IPS-18a (cell line): Measurements from ENCODE around the gene FGF7.

ENCODE experiments used
- H3K27ac ChIP-seq: one replicate; pipeline ENCODE4 v1.5.1; 2013; ENCODE audit warnings: low read length
- H3K27me3 ChIP-seq: one replicate; pipeline ENCODE4 v1.6.1; 2013; ENCODE audit warnings: mild to moderate bottlenecking, low read length; ENCODE audit not compliant: control insufficient read depth, insufficient read depth
- H3K36me3 ChIP-seq: one replicate; pipeline ENCODE4 v1.6.1; 2013; ENCODE audit warnings: low read depth, low read length; ENCODE audit not compliant: control insufficient read depth
- H3K4me1 ChIP-seq: one replicate; pipeline ENCODE4 v1.6.1; 2013; ENCODE audit warnings: low read depth, low read length; ENCODE audit not compliant: control insufficient read depth
- H3K4me3 ChIP-seq: one replicate; pipeline ENCODE4 v1.5.1; 2013; ENCODE audit warnings: low read length
- H3K9ac ChIP-seq: one replicate; pipeline ENCODE4 v1.6.1; 2013; ENCODE audit warnings: mild to moderate bottlenecking, low read length, moderate library complexity
- H3K9me3 ChIP-seq: one replicate; pipeline ENCODE4 v1.6.1; 2013; ENCODE audit warnings: low read depth, low read length; ENCODE audit not compliant: control insufficient read depth

FGF7 gene

DNA sequence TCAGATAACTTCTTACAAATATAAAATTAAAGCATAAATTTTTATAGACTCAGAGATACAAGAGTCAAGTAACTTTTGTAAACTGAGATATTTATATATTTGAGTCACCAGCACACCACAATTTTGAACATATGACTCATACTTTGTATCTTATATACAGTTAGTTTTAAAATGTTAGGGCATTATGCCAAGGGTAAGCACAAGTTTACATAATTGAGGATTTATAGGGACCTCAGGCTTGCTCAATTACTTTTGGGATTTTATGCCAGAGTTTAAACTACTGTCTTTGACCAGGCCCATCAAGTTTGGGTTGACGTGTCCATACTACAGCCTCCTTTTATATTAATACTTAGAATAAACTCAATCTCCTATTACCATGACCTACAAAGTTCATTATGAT is 7.4 kb upstream of the FGF7 start:
- no peaks in the 10 kb centered on the region for H3K9me3 ChIP-seq
- no peak overlapping the region for H3K4me3 ChIP-seq
- no peak overlapping the region for H3K27ac ChIP-seq
- H3K36me3 ChIP-seq, result no peaks in the 10 kb centered on the region
- H3K9ac ChIP-seq, result no peak overlapping the region
- H3K4me1 ChIP-seq, result no peaks in the 10 kb centered on the region
- no peaks in the 10 kb centered on the region for H3K27me3 ChIP-seq

DNA sequence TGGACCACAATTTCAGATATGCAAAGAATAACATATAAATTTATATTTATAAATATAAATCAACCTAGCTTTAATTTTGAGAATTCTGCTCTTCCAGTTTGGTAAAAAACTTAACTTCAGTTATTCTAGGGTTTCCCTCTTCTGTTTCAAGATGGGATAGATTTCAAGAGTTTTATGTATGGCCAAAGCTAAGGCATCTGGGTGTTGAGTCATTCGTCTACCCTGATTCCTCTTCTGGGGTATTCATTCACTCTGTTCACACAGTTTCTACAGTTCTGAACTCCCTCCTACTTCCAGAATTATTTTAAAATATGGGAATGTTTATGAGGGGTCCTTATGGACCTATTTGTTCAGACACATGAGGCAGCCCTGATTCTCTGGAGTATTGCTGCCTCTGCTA is 4.2 kb upstream of the FGF7 start:
- no peaks in the 10 kb centered on the region for H3K36me3 ChIP-seq
- H3K4me1 ChIP-seq, result peaks cover 6% of the 10 kb centered on the region
- H3K9ac ChIP-seq, result no peak overlapping the region
- H3K27ac ChIP-seq, result no peak overlapping the region
- no peak overlapping the region for H3K4me3 ChIP-seq
- H3K9me3 ChIP-seq, result no peaks in the 10 kb centered on the region
- H3K27me3 ChIP-seq, result no peaks in the 10 kb centered on the region

DNA sequence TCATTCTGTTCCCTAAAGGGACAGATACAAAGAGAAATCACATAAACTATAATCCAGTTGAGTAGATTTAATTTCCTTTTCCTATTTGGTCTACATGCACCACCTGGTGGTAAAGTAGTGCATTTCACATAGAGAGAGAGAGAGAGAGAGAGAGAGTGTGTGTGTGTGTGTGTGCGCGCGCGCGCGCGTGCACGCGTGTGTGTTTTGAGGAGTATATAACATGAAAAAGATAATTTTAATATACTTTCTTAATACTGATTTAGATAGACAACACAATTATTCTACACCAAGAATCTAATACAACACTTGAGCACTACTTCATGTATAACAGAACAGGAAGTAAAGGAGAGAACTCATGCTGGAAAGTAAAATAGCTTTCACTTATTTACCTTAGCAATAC is 1.1 kb upstream of the FGF7 start:
- Histone ChIP-seq H3K4me1 (peaks cover 6% of the 10 kb centered on the region), H3K9ac (no peak overlapping the region), H3K4me3 (no peak overlapping the region), H3K27ac (no peak overlapping the region), H3K36me3 (no peaks in the 10 kb centered on the region), H3K9me3 (no peaks in the 10 kb centered on the region), H3K27me3 (no peaks in the 10 kb centered on the region)

DNA sequence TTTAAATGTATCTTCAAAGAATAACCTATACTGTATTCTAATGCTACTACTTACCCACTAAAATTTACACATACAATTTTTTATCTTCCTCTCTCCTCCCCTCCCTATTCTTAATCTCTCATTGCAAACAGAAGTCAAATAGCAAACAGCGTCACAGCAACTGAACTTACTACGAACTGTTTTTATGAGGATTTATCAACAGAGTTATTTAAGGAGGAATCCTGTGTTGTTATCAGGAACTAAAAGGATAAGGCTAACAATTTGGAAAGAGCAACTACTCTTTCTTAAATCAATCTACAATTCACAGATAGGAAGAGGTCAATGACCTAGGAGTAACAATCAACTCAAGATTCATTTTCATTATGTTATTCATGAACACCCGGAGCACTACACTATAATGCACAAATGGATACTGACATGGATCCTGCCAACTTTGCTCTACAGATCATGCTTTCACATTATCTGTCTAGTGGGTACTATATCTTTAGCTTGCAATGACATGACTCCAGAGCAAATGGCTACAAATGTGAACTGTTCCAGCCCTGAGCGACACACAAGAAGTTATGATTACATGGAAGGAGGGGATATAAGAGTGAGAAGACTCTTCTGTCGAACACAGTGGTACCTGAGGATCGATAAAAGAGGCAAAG is 984 bp downstream of the FGF7 start:
- Histone ChIP-seq H3K4me1 (peaks cover 6% of the 10 kb centered on the region), H3K27ac (no peak overlapping the region), H3K36me3 (no peaks in the 10 kb centered on the region)

DNA sequence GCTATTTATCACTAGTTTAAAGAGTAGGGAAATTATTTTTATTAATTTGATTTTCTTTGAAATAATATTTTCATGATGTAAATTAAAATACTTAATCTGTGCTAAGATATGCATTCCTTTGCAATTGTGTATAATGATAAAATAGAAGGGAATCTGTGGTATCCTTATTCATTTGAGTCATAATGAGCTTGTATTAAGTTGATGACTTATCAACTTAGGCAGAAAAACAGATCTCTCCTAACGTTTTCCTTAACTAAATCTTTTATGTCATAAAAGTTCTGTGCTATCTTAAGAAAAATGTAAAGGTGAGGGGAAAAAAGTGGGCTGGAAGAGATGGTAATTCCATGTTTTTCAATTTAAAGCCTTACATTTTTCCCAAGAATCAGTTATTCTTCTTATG is 1.9 kb downstream of the FGF7 start:
- Histone ChIP-seq H3K4me3 (no peak overlapping the region), H3K4me1 (peaks cover 6% of the 10 kb centered on the region), H3K36me3 (no peaks in the 10 kb centered on the region), H3K27me3 (no peaks in the 10 kb centered on the region), H3K27ac (no peak overlapping the region), H3K9me3 (no peaks in the 10 kb centered on the region), H3K9ac (no peak overlapping the region)

More for the DNA sequence above, 984 bp downstream of the FGF7 start:
- Histone ChIP-seq H3K9ac (no peak overlapping the region), H3K4me3 (no peak overlapping the region), H3K9me3 (no peaks in the 10 kb centered on the region), H3K27me3 (no peaks in the 10 kb centered on the region)

DNA sequence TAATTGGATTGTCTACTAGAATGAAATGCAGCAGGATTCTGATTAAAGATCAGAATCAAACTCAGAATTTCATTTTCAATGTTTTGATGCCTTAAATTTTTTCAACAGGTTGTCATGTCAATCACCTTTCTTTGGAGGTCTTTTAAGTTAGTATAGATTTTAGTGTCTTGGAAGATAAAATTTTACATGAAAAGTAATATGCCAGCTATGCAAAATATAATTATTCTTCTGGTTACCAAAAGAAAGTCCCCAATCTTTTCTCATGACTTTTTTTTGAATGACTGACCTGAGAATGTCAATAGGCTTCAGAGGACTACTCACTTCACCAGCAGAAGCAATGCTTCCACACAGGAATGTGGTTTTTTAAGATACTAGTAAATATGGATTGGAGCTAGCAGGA is 4.3 kb downstream of the FGF7 start:
- Histone ChIP-seq H3K27me3 (no peaks in the 10 kb centered on the region), H3K27ac (no peak overlapping the region), H3K9ac (no peak overlapping the region), H3K36me3 (no peaks in the 10 kb centered on the region), H3K4me1 (peaks cover 6% of the 10 kb centered on the region), H3K4me3 (no peak overlapping the region), H3K9me3 (no peaks in the 10 kb centered on the region)

DNA sequence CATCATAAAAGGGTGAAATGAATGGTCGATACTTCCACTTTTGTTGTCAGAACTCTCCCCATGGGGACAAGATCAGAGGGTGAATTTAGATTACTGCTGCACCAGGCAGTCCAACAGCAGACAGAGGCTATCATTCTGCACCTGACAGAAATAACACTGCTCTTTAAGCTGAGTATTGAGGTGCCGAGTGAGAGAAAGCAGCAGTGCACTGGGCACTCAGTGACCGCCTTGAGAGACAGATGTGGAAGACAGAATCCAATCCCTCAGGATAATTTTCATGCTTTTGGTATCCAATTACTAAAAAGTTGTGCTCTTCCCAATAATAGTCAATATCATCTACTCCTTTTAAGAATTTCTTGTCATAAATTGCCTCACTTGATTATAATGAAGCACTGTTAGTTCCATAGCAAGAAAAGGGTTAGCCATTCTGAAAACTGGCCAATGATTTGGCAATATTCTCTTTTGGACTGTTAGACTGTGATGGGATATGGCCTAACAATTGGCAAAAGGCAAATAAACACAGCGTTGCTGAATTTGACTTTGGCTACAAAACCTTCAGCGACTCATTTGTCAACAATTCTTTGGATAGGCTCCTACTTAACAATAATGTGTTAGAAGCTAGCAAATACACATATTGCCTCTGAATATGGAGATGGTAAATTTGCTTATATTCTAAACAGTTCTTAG is 5.5 kb downstream of the FGF7 start:
- H3K4me3 ChIP-seq, result no peak overlapping the region
- H3K27me3 ChIP-seq, result no peaks in the 10 kb centered on the region
- H3K27ac ChIP-seq, result no peak overlapping the region
- H3K36me3 ChIP-seq, result no peaks in the 10 kb centered on the region
- H3K9ac ChIP-seq, result no peak overlapping the region
- no peaks in the 10 kb centered on the region for H3K9me3 ChIP-seq
- H3K4me1 ChIP-seq, result no peaks in the 10 kb centered on the region

DNA sequence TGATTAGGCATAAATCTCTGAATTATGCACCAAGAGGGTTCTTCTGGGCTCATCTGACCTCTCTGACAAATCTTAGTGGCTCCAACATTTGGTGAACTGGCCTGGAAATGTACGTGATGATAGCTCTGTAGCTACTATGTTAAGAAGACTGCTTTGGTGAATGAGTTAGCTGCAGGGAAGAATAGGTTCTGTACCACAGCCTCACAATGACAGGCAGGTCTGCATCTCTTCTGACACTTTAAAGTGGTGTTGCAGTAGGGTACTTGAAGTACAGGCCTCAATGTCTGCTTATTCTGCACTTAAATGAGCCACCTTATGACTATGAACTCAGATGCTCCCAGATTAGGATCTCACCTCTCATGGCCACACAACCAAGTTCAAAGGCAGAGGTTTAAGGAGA is 7.0 kb downstream of the FGF7 start:
- H3K27ac ChIP-seq, result no peak overlapping the region
- H3K4me1 ChIP-seq, result no peaks in the 10 kb centered on the region
- no peak overlapping the region for H3K4me3 ChIP-seq
- no peaks in the 10 kb centered on the region for H3K27me3 ChIP-seq
- H3K36me3 ChIP-seq, result no peaks in the 10 kb centered on the region
- no peak overlapping the region for H3K9ac ChIP-seq
- H3K9me3 ChIP-seq, result no peaks in the 10 kb centered on the region

DNA sequence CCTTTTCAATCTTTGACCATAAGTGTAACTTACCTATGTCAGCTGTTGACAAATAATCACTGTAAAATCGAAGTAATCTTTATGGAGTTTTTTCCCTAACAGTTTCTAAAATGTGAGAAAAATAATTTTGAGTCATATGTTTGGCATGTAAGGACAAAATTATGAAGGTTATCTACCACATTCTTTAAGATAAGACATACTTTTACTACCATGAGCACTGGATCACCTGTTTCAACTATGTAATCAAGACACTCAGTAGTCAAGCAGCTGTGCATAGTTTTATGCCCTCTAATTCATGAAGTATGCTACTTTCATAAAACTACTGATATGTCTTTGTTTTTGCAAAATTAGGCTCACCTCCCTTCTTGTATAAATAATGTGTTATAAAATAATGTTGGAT is 12.1 kb downstream of the FGF7 start:
- H3K9me3 ChIP-seq, result no peaks in the 10 kb centered on the region
- no peaks in the 10 kb centered on the region for H3K27me3 ChIP-seq
- H3K36me3 ChIP-seq, result no peaks in the 10 kb centered on the region
- H3K4me3 ChIP-seq, result no peak overlapping the region
- no peaks in the 10 kb centered on the region for H3K4me1 ChIP-seq
- H3K27ac ChIP-seq, result no peak overlapping the region
- no peak overlapping the region for H3K9ac ChIP-seq

DNA sequence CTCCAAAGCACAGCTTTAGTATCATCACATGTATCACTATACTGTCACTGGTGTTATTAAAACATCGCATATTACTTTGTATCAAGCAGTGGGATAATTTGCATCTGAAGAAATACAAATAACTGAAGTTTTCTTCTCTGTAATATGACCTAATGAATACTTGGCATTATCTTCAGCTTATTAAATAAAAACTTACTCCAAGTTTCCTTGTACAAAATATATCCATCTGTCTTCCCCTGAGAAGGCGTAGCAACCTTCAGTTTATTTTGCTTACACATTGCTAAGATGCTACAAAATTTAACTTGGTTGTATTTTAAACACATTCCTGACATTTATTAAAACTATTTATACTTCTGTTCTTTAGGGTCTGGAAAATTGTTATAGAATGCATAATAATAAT is 13.7 kb downstream of the FGF7 start:
- Histone ChIP-seq H3K27me3 (no peaks in the 10 kb centered on the region), H3K4me1 (no peaks in the 10 kb centered on the region), H3K36me3 (no peaks in the 10 kb centered on the region), H3K4me3 (no peak overlapping the region), H3K9me3 (no peaks in the 10 kb centered on the region), H3K9ac (no peak overlapping the region), H3K27ac (no peak overlapping the region)

DNA sequence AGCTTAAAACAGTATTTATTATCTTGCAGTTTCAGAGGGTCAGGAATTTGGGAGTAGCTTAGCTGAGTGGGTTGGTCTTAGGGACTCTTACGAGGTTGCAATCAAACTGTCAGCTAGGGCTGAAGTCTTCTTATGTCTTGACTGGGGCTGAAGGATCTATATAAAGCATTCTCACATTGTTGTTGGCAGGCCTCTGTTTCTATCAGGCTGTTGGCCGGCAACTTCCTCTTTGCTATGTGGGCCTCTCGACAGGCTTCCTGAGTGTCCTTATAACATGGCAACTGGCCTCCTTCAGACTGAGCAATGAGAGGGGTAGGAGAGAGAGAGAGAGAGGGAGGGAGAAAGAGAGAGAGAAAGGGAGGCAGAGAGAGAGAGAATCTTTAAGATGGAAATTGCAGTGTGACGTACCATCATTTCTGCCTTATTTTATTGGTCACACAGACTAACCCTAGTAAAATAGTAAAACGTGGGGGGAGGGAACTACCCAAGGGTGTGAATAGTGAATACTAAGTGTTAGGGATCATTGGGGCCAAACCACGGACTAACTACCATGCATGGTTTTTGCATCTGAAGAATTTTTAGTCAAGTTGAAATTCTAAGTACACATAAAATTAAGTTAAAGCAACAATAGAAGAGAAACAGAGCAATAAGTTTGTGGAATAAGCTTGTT is 16.1 kb downstream of the FGF7 start:
- Histone ChIP-seq H3K4me1 (peaks cover 4% of the 10 kb centered on the region), H3K9me3 (no peaks in the 10 kb centered on the region), H3K9ac (no peak overlapping the region), H3K27me3 (no peaks in the 10 kb centered on the region), H3K27ac (no peak overlapping the region), H3K4me3 (no peak overlapping the region), H3K36me3 (no peaks in the 10 kb centered on the region)
